Neural progenitor cell (in vitro differentiated cells): ENCODE measurements around the gene PLEKHG5.

Experiments
- EZH2phosphoT487 ChIP-seq: fragments of 200-600 bp; sonication (generic); IDR thresholded peaks from 2 replicates; pipeline ENCODE4 v1.6.1; 2017; ENCODE audit warnings: antibody characterized with exemption
- TF ChIP-seq, protein P1 (sequence below): fragments of 200-600 bp; sonication (generic); IDR thresholded peaks from 2 replicates; pipeline ENCODE4 v1.5.1; 2017; ENCODE audit warnings: antibody characterized with exemption, mild to moderate bottlenecking

DNA sequence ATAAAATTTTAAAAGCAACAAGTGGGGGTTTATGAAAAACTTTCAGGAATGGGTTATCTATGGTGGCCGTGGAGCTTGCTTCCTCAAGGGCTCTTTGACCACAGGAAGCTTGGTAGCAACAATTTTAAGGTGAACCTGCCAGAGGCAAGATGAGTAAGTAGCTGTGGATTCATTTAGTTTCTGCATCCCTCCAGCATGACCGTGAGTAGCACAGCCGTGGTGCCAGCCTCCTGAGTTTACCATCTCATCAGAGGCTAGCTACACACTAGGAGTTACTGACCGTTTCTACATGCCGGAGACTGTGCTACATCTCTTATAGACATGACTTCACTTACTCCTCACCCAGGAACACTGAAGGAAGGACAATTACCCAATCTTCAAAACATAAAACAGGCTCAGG, 30.1 kb upstream of the PLEKHG5 start:
- TF ChIP-seq, protein P1, sequence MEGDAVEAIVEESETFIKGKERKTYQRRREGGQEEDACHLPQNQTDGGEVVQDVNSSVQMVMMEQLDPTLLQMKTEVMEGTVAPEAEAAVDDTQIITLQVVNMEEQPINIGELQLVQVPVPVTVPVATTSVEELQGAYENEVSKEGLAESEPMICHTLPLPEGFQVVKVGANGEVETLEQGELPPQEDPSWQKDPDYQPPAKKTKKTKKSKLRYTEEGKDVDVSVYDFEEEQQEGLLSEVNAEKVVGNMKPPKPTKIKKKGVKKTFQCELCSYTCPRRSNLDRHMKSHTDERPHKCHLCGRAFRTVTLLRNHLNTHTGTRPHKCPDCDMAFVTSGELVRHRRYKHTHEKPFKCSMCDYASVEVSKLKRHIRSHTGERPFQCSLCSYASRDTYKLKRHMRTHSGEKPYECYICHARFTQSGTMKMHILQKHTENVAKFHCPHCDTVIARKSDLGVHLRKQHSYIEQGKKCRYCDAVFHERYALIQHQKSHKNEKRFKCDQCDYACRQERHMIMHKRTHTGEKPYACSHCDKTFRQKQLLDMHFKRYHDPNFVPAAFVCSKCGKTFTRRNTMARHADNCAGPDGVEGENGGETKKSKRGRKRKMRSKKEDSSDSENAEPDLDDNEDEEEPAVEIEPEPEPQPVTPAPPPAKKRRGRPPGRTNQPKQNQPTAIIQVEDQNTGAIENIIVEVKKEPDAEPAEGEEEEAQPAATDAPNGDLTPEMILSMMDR, result no peak
- TF ChIP-seq EZH2phosphoT487, result no peak
